Stimulated activated CD4-positive, alpha-beta T cell treated with anti-CD3 and anti-CD28 coated beads, Interleukin-15, amount 100 ng/mL, for 24 hours (primary cell): ENCODE results near the gene RCC2.
A peak's percentile ranks its signal among the peaks of the same experiment; 100 is the strongest.

Experiments used
- DNase-seq: peaks from one replicate; pipeline ENCODE4 v3.0.0-alpha.2; 2020

RCC2 gene

GRCh38 chr1:17441265-17441992, 2.0 kb upstream of the RCC2 start:
- no peak for DNase-seq

GRCh38 chr1:17440827-17441168, 1.3 kb upstream of the RCC2 start:
- DNase-seq: no peak

GRCh38 chr1:17440074-17440826, 773 bp upstream of the RCC2 start:
- DNase-seq: no peak

- peak; percentile 87 for DNase-seq
Observed at GRCh38 chr1:17438318-17439249, 893 bp downstream of the RCC2 start.

GRCh38 chr1:17437580-17438317, 1.7 kb downstream of the RCC2 start:
- DNase-seq: peak; percentile 72

- DNase-seq: no peak
Observed at GRCh38 chr1:17437260-17437579, 2.3 kb downstream of the RCC2 start.

- no peak for DNase-seq
Observed at GRCh38 chr1:17436380-17437174, 2.9 kb downstream of the RCC2 start.

GRCh38 chr1:17434601-17435000, 4.9 kb downstream of the RCC2 start:
- no peak for DNase-seq

- no peak for DNase-seq
Observed at GRCh38 chr1:17434016-17434415, 5.5 kb downstream of the RCC2 start.

GRCh38 chr1:17433261-17433660, 6.2 kb downstream of the RCC2 start:
- no peak for DNase-seq

- DNase-seq: no peak
Observed at GRCh38 chr1:17432412-17432811, 7.1 kb downstream of the RCC2 start.

GRCh38 chr1:17429183-17429582, 10.3 kb downstream of the RCC2 start:
- no peak for DNase-seq

GRCh38 chr1:17427696-17428660, 11.5 kb downstream of the RCC2 start:
- DNase-seq: no peak

GRCh38 chr1:17425806-17426600, 13.5 kb downstream of the RCC2 start:
- DNase-seq: no peak

GRCh38 chr1:17423781-17424245, 15.7 kb downstream of the RCC2 start:
- no peak for DNase-seq

GRCh38 chr1:17422461-17422860, 17.0 kb downstream of the RCC2 start:
- no peak for DNase-seq

GRCh38 chr1:17420391-17420918, 19.0 kb downstream of the RCC2 start:
- no peak for DNase-seq

GRCh38 chr1:17419626-17420328, 19.7 kb downstream of the RCC2 start:
- peak; percentile 69 for DNase-seq

- no peak for DNase-seq
Observed at GRCh38 chr1:17416389-17416788, 23.1 kb downstream of the RCC2 start.
